Measurements from ENCODE around the gene WNT6.

DNA sequence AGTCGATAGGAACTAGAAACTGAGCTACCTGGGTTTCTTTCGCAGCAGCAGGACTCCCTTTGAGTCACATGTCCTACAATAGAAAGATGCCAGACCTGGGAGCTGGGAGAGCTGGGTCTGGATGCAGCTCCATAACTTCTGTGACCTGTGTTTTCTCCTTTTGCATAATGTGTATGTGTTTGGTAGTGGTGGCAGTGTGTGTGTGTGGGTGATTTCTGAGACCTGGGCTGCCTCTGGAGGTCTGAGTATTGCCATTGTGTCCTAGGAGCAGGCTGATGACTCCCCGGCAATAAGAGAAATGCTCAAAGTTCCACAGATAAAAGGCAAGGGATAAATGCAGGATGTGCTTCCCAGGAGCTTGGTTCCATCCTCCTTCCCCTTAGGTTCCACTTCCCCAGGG, 27.5 kb downstream of the WNT6 start:
- TF ChIP-seq, protein P1, sequence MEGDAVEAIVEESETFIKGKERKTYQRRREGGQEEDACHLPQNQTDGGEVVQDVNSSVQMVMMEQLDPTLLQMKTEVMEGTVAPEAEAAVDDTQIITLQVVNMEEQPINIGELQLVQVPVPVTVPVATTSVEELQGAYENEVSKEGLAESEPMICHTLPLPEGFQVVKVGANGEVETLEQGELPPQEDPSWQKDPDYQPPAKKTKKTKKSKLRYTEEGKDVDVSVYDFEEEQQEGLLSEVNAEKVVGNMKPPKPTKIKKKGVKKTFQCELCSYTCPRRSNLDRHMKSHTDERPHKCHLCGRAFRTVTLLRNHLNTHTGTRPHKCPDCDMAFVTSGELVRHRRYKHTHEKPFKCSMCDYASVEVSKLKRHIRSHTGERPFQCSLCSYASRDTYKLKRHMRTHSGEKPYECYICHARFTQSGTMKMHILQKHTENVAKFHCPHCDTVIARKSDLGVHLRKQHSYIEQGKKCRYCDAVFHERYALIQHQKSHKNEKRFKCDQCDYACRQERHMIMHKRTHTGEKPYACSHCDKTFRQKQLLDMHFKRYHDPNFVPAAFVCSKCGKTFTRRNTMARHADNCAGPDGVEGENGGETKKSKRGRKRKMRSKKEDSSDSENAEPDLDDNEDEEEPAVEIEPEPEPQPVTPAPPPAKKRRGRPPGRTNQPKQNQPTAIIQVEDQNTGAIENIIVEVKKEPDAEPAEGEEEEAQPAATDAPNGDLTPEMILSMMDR (IDR thresholded peaks at IDR 0.05) = no peak
- no peak for TF ChIP-seq POLR2AphosphoS5 (IDR thresholded peaks at IDR 0.05)
- no peak for TF ChIP-seq POLR2A (IDR thresholded peaks at IDR 0.05)
